Measurements from ENCODE around the gene CERS6.
A peak's percentile ranks its signal among the peaks of the same experiment; 100 is the strongest.

Gene CERS6

GRCh38 chr2:168566974-168567665, 111.0 kb downstream of the CERS6 start:
- DNase-seq (ENCODE audit: low read depth, low spot score), result no peak

- no peak for DNase-seq (ENCODE audit: low read depth, low spot score)
Observed at GRCh38 chr2:168567836-168568235, 111.8 kb downstream of the CERS6 start.

GRCh38 chr2:168568476-168569267, 112.6 kb downstream of the CERS6 start:
- no peak for DNase-seq (ENCODE audit: low read depth, low spot score)

GRCh38 chr2:168571061-168571460, 115.0 kb downstream of the CERS6 start:
- DNase-seq (ENCODE audit: low read depth, low spot score), result peak; percentile 59

GRCh38 chr2:168573128-168573903, 117.2 kb downstream of the CERS6 start:
- DNase-seq (ENCODE audit: low read depth, low spot score), result no peak

GRCh38 chr2:168574856-168575630, 119.0 kb downstream of the CERS6 start:
- DNase-seq (ENCODE audit: low read depth, low spot score), result peak; percentile 42

- no peak for DNase-seq (ENCODE audit: low read depth, low spot score)
Observed at GRCh38 chr2:168577885-168578284, 121.8 kb downstream of the CERS6 start.

GRCh38 chr2:168583064-168583709, 127.1 kb downstream of the CERS6 start:
- DNase-seq (ENCODE audit: low read depth, low spot score), result peak; percentile 49

GRCh38 chr2:168583710-168584521, 127.8 kb downstream of the CERS6 start:
- peak; percentile 60 for DNase-seq (ENCODE audit: low read depth, low spot score)

GRCh38 chr2:168584911-168585310, 128.8 kb downstream of the CERS6 start:
- DNase-seq (ENCODE audit: low read depth, low spot score), result no peak

- DNase-seq (ENCODE audit: low read depth, low spot score), result no peak
Observed at GRCh38 chr2:168585700-168586099, 129.6 kb downstream of the CERS6 start.

- peak; percentile 43 for DNase-seq (ENCODE audit: low read depth, low spot score)
Observed at GRCh38 chr2:168587307-168587706, 131.2 kb downstream of the CERS6 start.

- no peak for DNase-seq (ENCODE audit: low read depth, low spot score)
Observed at GRCh38 chr2:168589236-168590211, 133.5 kb downstream of the CERS6 start.

- DNase-seq (ENCODE audit: low read depth, low spot score), result no peak
Observed at GRCh38 chr2:168592181-168592831, 136.2 kb downstream of the CERS6 start.

- DNase-seq (ENCODE audit: low read depth, low spot score), result no peak
Observed at GRCh38 chr2:168593713-168594112, 137.6 kb downstream of the CERS6 start.

GRCh38 chr2:168594778-168595177, 138.7 kb downstream of the CERS6 start:
- DNase-seq (ENCODE audit: low read depth, low spot score), result no peak

GRCh38 chr2:168596881-168597655, 141.0 kb downstream of the CERS6 start:
- DNase-seq (ENCODE audit: low read depth, low spot score), result no peak

- no peak for DNase-seq (ENCODE audit: low read depth, low spot score)
Observed at GRCh38 chr2:168599738-168600137, 143.7 kb downstream of the CERS6 start.
